Measurements from ENCODE around the gene H6PD.
A peak's percentile ranks its signal among the peaks of the same experiment; 100 is the strongest.

Gene H6PD

GRCh38 chr1:9275161-9275560 is 40.6 kb downstream of the H6PD start:
- DNase-seq (ENCODE audit: low read depth in 1 of 2, low spot score in 1 of 2): no peak

GRCh38 chr1:9275567-9276034 is 41.0 kb downstream of the H6PD start:
- peak in 1 of 2 donors; percentile 45 for DNase-seq (ENCODE audit: low read depth in 1 of 2, low spot score in 1 of 2)

- DNase-seq (ENCODE audit: low read depth in 1 of 2, low spot score in 1 of 2): no peak
These were observed 43.5 kb downstream of the H6PD start for GRCh38 chr1:9278116-9278515.

- DNase-seq (ENCODE audit: low read depth in 1 of 2, low spot score in 1 of 2): no peak
These were observed 44.1 kb downstream of the H6PD start for GRCh38 chr1:9278585-9279153.

GRCh38 chr1:9279172-9279840 is 44.7 kb downstream of the H6PD start:
- no peak for DNase-seq (ENCODE audit: low read depth in 1 of 2, low spot score in 1 of 2)

- DNase-seq (ENCODE audit: low read depth in 1 of 2, low spot score in 1 of 2): peak in 1 of 2 donors; percentile 30
These were observed 45.7 kb downstream of the H6PD start for GRCh38 chr1:9280015-9280860.

GRCh38 chr1:9281071-9281827 is 46.7 kb downstream of the H6PD start:
- DNase-seq (ENCODE audit: low read depth in 1 of 2, low spot score in 1 of 2): no peak

- DNase-seq (ENCODE audit: low read depth in 1 of 2, low spot score in 1 of 2): no peak
These were observed 47.5 kb downstream of the H6PD start for GRCh38 chr1:9281908-9282695.

GRCh38 chr1:9282696-9282955 is 48.1 kb downstream of the H6PD start:
- no peak for DNase-seq (ENCODE audit: low read depth in 1 of 2, low spot score in 1 of 2)

- no peak for DNase-seq (ENCODE audit: low read depth in 1 of 2, low spot score in 1 of 2)
These were observed 49.5 kb downstream of the H6PD start for GRCh38 chr1:9284061-9284460.

- no peak for DNase-seq (ENCODE audit: low read depth in 1 of 2, low spot score in 1 of 2)
These were observed 52.0 kb downstream of the H6PD start for GRCh38 chr1:9286556-9286955.

- peak; percentile 75 to 89 for DNase-seq (ENCODE audit: low read depth in 1 of 2, low spot score in 1 of 2)
These were observed 54.5 kb downstream of the H6PD start for GRCh38 chr1:9289090-9289534.

- DNase-seq (ENCODE audit: low read depth in 1 of 2, low spot score in 1 of 2): no peak
These were observed 55.3 kb downstream of the H6PD start for GRCh38 chr1:9289711-9290485.

GRCh38 chr1:9291914-9292360 is 57.4 kb downstream of the H6PD start:
- no peak for DNase-seq (ENCODE audit: low read depth in 1 of 2, low spot score in 1 of 2)

- peak in 1 of 2 donors; percentile 38 for DNase-seq (ENCODE audit: low read depth in 1 of 2, low spot score in 1 of 2)
These were observed 58.0 kb downstream of the H6PD start, which contains the start of gene SPSB1 for GRCh38 chr1:9292361-9293240. SPSB1 (plus strand) TSS chr1:9292894; CDS start chr1:9355892, 62,998 bp downstream.

GRCh38 chr1:9293241-9293532 is 58.6 kb downstream of the H6PD start:
- no peak for DNase-seq (ENCODE audit: low read depth in 1 of 2, low spot score in 1 of 2)

GRCh38 chr1:9293533-9294404 is 59.2 kb downstream of the H6PD start:
- no peak for DNase-seq (ENCODE audit: low read depth in 1 of 2, low spot score in 1 of 2)

- DNase-seq (ENCODE audit: low read depth in 1 of 2, low spot score in 1 of 2): no peak
These were observed 59.8 kb downstream of the H6PD start for GRCh38 chr1:9294405-9294773.

Data from activated T-helper 1 cell treated with anti-CD3 and anti-CD28 coated beads, Interleukin-2, amount 50 U/mL, for 16 hours (primary cell).